HG03039 (cell line): ENCODE measurements around the gene RHBDL2.
"Not testable (repeated sequence)": the region's sequence is repeated elsewhere in the genome, so short reads cannot be mapped to it uniquely, and the experiment has no call there.

Experiments
- ATAC-seq: cut with Tn5 transposase; IDR thresholded peaks from one replicate; pipeline ENCODE4 v1.9.1; 2021; ENCODE audit warnings: mild to moderate bottlenecking, moderate library complexity; ENCODE audit not compliant: unreplicated experiment

RHBDL2 gene, protein sequence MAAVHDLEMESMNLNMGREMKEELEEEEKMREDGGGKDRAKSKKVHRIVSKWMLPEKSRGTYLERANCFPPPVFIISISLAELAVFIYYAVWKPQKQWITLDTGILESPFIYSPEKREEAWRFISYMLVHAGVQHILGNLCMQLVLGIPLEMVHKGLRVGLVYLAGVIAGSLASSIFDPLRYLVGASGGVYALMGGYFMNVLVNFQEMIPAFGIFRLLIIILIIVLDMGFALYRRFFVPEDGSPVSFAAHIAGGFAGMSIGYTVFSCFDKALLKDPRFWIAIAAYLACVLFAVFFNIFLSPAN

DNA sequence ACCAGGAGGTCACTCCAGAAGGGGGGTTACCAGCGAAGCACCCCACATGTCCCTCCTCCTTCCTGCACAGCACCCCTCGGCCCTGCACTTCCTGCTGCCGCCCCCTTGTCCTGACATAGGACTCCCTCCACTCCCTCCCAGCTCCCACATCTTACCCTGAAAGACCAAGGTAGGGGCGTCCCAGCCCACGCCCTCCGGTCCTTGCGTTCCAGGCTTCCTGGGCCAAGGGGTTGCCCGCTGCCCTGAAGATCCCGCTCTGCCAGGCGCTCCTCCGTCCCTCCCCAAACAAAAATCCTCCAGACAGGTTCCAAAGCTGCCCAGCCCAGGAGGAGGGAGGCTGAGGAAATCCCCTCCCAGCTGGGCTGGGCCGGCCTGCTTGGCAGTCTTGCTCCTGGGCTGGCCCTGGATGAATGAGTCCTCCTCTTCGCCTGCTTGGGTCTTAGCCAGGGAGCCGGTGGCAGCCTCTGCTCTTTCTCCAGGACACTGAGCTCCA, at the start of gene RHBDL2:
TSS of gene RHBDL2 (minus strand) at position 304 of the 493 bp plus-strand sequence. CDS start 22,618 bp downstream, outside the sequence.
- ATAC-seq = no peak

DNA sequence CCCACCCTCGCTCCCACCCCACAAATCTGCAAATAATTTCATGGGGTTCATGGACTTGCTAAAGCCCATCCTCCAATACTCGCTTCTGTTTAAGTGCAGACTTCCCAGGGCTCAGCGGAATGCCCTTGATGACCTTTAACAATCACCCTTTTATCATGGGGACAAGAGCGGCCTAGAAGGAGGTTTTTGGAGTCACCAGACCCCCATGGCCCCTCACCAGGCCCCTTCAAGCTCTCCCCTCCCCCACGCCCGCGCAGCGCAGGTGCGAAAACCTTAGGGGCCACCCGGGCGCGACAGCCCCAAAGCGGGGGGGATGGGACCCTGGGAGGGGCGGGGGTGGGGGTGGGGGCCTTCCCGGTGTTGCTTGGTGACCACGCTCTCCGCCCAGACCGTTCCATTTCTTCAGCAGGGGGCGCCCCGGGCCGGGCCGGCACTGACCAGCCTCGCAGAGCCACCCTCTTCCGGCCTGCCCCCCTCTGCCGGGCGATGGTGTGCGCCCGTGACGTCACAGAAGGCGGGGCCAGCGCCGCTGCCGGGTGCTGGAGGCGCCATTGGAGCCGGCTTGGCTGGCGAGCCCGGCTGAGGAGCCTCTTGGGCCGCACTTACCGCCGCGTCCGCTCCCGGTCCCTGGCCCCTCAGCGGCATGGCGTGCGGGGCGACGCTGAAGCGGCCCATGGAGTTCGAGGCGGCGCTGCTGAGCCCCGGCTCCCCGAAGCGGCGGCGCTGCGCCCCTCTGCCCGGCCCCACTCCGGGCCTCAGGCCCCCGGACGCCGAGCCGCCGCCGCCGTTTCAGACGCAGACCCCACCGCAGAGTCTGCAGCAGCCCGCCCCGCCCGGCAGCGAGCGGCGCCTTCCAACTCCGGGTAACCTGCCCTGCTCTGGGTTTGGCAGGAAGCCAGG, 49.4 kb upstream of the RHBDL2 start, which contains the start of gene AKIRIN1:
TSS of gene AKIRIN1 (plus strand) at position 539 of the 900 bp plus-strand sequence. CDS start at position 644, 105 bp downstream.
- ATAC-seq = peak; percentile 93

DNA sequence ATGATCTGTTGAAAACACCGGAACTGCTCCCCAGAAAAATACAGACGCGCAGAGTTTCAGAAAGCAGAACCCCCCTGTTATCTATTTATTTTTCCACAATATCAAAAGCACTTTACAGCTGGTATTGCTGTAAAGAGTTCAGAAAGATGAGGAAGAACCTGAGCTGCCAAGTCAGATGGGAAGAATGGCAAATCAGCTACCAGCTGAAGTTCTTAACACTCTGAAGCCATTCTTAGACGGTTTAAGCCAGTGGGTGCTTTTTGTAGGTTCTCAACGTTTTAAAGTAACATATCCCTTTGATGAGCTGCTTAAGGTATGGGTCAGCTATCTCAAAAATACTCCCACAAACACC, 48.7 kb upstream of the RHBDL2 start:
- no peak for ATAC-seq

- ATAC-seq = no peak
These were observed 48.3 kb upstream of the RHBDL2 start for GRCh38 chr1:38989979-38990378.

- not testable (repeated sequence) for ATAC-seq
These were observed 37.8 kb upstream of the RHBDL2 start for GRCh38 chr1:38979380-38979779.

DNA sequence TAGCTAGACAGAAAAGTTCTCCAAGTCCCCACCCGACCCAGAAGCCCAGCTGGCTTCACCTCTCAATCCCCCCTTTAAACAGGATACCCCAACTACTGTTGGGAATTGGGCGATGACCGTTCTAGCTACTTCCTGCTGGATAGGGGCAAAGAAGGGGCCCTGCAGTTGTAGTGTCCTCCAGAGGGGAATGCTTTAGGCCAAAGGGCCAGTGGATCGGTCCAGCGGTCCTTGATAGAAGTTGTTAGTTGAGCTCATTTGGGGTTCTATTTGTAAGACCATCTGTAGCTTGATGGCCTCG, 36.6 kb upstream of the RHBDL2 start:
- ATAC-seq = not testable (repeated sequence)

GRCh38 chr1:38977399-38978244, 36.0 kb upstream of the RHBDL2 start:
- not testable (repeated sequence) for ATAC-seq

GRCh38 chr1:38973659-38974437, 32.2 kb upstream of the RHBDL2 start:
- no peak for ATAC-seq

- not testable (repeated sequence) for ATAC-seq
These were observed 31.5 kb upstream of the RHBDL2 start for GRCh38 chr1:38973145-38973544.

- ATAC-seq = no peak
These were observed 22.5 kb upstream of the RHBDL2 start for GRCh38 chr1:38964140-38964548.

- no peak for ATAC-seq
These were observed 20.9 kb upstream of the RHBDL2 start for GRCh38 chr1:38962560-38962959.

GRCh38 chr1:38962113-38962512, 20.5 kb upstream of the RHBDL2 start:
- no peak for ATAC-seq

- ATAC-seq = no peak
These were observed 17.3 kb upstream of the RHBDL2 start for GRCh38 chr1:38958967-38959366.

DNA sequence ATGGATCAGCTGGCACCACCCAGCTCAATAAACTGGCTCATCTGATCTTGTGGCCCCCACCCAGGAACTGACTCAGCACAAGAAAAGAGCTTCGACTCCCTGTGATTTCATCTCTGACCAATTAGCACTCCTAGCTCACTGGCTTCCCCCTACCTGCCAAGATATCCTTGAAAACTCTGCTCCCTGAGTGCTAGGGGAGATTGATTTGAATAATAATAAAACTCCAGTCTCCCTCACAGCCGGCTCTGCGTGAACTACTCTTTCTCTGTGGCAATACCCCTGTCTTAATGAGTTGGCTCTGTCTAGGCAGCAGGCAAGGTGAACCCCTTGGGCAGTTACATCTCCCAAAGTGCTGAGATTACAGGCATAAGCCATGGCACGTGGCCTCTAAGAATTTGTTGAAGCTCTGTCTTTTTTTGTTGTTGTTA, 11.8 kb upstream of the RHBDL2 start:
- ATAC-seq = no peak

DNA sequence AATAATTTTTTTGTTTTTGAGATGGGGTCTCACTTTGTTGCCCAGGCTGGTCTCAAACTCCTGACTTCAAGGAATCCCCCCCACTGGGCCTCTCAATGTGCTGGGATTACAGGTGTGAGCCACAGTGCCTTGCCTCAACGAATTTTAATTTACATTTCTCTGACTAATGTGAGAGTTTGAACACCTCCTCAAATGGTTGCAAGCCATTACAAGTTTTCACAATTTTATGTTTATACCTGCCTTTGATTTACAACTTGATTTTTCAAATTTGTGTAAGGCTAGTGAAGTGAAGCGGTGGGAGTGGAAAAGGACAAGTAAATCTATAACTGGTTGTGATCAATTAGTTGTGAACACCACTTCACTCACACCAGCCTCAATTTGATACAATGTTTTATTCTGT, 8.9 kb upstream of the RHBDL2 start:
- ATAC-seq = no peak

- no peak for ATAC-seq
These were observed 2.9 kb upstream of the RHBDL2 start for GRCh38 chr1:38944547-38944946.

DNA sequence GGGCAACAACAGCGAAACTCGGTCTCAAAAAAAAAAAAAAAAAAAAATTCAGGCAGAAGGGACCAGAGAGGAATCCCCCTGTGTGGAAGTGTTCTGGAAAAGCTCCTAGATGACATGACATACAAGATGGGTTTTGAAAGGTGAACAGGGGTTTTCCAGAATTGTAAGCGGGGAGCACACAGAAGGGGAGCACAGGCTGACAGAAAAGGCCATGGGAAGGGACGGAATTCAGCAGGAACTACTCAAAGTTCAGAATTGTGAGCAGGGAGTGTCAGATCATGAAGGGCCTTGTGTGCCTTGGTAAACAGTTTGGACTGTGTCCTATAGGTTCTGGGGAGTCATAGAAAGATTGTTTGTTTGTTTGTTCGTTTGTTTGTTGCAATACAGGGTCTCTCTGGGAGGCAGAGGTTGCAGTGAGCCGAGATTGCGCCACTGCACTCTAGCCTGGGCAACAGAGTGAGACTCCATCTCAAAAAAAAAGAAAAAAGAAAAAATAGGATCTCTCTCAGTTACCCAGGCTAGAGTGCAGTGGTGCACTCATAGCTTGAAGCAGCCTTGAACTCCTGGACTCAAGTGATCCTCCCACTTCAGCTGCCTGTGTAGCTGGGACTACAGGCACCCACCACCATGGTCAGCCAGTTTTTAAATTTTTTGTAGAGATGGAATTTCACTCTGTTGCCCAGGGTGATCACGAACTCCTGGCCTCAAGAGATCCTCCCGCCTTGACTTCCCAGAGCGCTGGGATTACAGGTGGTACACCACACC, 1.2 kb upstream of the RHBDL2 start:
- no peak for ATAC-seq

DNA sequence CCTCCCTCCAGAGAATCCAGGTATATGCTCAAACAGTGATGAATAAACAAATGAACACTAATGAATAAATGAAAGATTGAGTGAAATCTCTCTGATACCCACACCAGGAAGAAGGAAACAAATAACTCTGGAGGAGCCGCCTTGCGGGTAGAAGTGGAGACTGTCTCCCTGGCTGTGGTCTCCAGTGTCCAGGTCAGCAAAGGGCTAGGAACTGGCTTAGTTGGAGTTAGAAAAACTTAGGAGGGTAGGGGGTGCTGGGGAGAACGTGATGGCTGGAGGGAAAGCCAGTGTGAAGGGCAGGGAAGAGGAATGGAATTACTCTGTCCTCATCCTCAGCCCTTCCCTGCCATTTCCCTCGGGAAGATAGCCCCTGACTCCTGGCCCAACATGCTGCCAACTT, 537 bp downstream of the RHBDL2 start:
- no peak for ATAC-seq

GRCh38 chr1:38940339-38941047, 1.1 kb downstream of the RHBDL2 start:
- no peak for ATAC-seq
